Progenitor cell of endocrine pancreas (in vitro differentiated cells): ENCODE measurements around the gene FURIN. TPM values are rescaled to one million over a fixed set of nuclear protein-coding genes. Genes with fewer than 3 reads are reported as not detected.
A peak's percentile ranks its signal among the peaks of the same experiment; 100 is the strongest.

Experiments
- DNase-seq: peaks from one replicate; pipeline ENCODE4 v3.0.0; 2021; ENCODE audit warnings: low spot score; ENCODE audit not compliant: unreplicated experiment
- H3K27ac Mint-ChIP-seq: 2 replicates; pipeline ENCODE4 v1.8.0; 2021; ENCODE audit warnings: mild to moderate bottlenecking, moderate library complexity, mixed read lengths
- H3K27me3 Mint-ChIP-seq: 2 replicates; pipeline ENCODE4 v1.8.0; 2021; ENCODE audit warnings: mixed read lengths
- H3K36me3 Mint-ChIP-seq: 2 replicates; pipeline ENCODE4 v1.8.0; 2022; ENCODE audit warnings: mixed read lengths; ENCODE audit not compliant: insufficient read depth
- H3K4me1 Mint-ChIP-seq: 2 replicates; pipeline ENCODE4 v1.8.0; 2021; ENCODE audit warnings: low read depth, mixed read lengths
- H3K4me3 Mint-ChIP-seq: 2 replicates; pipeline ENCODE4 v1.8.0; 2021; ENCODE audit warnings: low read depth, mild to moderate bottlenecking, moderate library complexity, mixed read lengths
- H3K9me3 Mint-ChIP-seq: 2 replicates; pipeline ENCODE4 v1.8.0; 2021; ENCODE audit warnings: low read depth, mixed read lengths
- total RNA-seq: library from RNA; stranded (reverse); gene quantifications from 2 replicates; pipeline ENCODE4 v1.2.1, GENCODE V29; 2021
- TF ChIP-seq, protein P1 (sequence below): fragments of 200-600 bp; sonication (generic); IDR thresholded peaks from one replicate; pipeline ENCODE4 v1.5.0; 2021; ENCODE audit warnings: antibody characterized with exemption, mild to moderate bottlenecking; ENCODE audit not compliant: unreplicated experiment

The FURIN gene
- total RNA-seq, 1 donor from 2014 or later = 64.8 TPM

DNA sequence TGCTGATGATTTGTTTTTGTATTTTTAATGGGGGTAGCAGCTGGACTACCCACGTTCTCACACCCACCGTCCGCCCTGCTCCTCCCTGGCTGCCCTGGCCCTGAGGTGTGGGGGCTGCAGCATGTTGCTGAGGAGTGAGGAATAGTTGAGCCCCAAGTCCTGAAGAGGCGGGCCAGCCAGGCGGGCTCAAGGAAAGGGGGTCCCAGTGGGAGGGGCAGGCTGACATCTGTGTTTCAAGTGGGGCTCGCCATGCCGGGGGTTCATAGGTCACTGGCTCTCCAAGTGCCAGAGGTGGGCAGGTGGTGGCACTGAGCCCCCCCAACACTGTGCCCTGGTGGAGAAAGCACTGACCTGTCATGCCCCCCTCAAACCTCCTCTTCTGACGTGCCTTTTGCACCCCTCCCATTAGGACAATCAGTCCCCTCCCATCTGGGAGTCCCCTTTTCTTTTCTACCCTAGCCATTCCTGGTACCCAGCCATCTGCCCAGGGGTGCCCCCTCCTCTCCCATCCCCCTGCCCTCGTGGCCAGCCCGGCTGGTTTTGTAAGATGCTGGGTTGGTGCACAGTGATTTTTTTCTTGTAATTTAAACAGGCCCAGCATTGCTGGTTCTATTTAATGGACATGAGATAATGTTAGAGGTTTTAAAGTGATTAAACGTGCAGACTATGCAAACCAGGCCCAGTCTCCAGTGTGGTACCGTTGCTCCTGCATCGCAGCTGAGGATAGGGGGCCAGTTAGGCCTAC, 14.6 kb downstream of the FURIN start:
- TF ChIP-seq, protein P1, sequence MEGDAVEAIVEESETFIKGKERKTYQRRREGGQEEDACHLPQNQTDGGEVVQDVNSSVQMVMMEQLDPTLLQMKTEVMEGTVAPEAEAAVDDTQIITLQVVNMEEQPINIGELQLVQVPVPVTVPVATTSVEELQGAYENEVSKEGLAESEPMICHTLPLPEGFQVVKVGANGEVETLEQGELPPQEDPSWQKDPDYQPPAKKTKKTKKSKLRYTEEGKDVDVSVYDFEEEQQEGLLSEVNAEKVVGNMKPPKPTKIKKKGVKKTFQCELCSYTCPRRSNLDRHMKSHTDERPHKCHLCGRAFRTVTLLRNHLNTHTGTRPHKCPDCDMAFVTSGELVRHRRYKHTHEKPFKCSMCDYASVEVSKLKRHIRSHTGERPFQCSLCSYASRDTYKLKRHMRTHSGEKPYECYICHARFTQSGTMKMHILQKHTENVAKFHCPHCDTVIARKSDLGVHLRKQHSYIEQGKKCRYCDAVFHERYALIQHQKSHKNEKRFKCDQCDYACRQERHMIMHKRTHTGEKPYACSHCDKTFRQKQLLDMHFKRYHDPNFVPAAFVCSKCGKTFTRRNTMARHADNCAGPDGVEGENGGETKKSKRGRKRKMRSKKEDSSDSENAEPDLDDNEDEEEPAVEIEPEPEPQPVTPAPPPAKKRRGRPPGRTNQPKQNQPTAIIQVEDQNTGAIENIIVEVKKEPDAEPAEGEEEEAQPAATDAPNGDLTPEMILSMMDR = no peak
- no peak overlapping the region for H3K27ac Mint-ChIP-seq
- DNase-seq = no peak
- no peaks in the 10 kb centered on the region for H3K27me3 Mint-ChIP-seq
- H3K36me3 Mint-ChIP-seq = peaks cover 9% of the 10 kb centered on the region
- no peak overlapping the region for H3K4me3 Mint-ChIP-seq
- H3K4me1 Mint-ChIP-seq = peaks cover 4% of the 10 kb centered on the region
- no peaks in the 10 kb centered on the region for H3K9me3 Mint-ChIP-seq

DNA sequence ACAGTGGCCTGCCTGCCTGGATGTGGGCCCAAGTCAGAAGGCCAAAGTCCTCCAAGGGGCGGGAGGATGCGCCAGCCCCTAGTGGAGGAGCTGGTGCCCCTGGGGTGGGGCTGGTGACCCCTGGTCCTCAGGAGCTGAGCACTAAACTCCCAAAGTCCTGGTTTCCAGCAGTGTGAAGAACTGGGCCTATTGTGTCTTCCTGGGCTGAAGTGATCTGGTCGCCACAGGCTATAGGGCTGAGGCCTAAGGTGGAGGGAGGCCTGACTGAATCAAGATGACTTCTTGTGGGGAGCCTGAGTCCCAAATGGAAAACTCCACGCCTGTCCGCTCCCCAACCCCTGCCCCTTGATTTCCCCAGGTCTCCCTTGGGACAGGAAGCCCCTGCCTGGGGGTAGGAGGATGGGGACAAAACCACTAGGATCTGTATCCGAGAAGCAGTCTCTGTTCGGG, 15.2 kb downstream of the FURIN start:
- no peak for DNase-seq
- Mint-ChIP-seq H3K27ac (peak overlapping the region; percentile 24), H3K27me3 (no peaks in the 10 kb centered on the region), H3K4me3 (no peak overlapping the region), H3K9me3 (no peaks in the 10 kb centered on the region), H3K36me3 (peaks cover 5% of the 10 kb centered on the region), H3K4me1 (peaks cover 4% of the 10 kb centered on the region)
- TF ChIP-seq, protein P1 = no peak

DNA sequence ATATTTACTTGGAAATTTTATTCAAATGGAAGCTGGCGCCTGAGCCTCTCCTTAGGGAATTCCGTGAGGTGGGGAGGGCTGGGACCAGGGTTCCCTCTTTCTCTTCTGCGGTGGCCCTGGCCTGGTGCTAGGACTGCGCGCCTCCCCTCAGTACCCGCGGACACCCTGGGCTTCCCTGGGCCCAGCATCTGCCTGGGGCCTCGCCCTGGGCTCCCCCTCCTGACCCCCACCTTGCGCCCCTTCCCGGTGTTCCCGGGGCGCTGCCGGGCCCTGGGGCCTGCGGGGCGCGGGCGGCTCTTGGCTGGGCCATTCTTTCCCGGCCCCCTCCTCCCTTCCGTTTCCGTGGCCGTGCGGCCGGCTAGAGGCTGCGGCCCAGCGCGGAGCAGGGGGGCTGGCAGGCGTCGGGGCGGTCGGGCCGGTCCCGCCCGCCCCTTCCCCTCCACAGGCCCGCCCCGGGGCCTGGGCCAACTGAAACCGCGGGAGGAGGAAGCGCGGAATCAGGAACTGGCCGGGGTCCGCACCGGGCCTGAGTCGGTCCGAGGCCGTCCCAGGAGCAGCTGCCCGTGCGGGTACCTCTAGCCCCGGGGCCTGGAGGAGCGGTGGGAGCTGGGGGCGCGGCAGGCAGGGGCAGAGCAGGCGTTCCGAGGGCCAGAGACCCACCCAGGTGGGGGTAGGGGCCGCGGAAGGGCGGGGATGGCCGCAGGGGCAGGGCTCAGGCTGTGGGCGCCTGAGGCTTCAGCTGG, 15.8 kb downstream of the FURIN start, which contains the start of gene FES:
Gene FES, plus strand, starts transcription at position 529 of the 743 bp plus-strand sequence. CDS start 542 bp downstream, outside the sequence.
- TF ChIP-seq, protein P1 = no peak
- no peak for DNase-seq
- H3K9me3 Mint-ChIP-seq = no peaks in the 10 kb centered on the region
- peaks cover 4% of the 10 kb centered on the region for H3K4me1 Mint-ChIP-seq
- H3K4me3 Mint-ChIP-seq = peak within 1 kb of the TSS; percentile 58
- H3K27me3 Mint-ChIP-seq = no peaks in the 10 kb centered on the region
- H3K27ac Mint-ChIP-seq = peak within 1 kb of the TSS; percentile 24
- peaks cover 5% of the 10 kb centered on the region for H3K36me3 Mint-ChIP-seq

DNA sequence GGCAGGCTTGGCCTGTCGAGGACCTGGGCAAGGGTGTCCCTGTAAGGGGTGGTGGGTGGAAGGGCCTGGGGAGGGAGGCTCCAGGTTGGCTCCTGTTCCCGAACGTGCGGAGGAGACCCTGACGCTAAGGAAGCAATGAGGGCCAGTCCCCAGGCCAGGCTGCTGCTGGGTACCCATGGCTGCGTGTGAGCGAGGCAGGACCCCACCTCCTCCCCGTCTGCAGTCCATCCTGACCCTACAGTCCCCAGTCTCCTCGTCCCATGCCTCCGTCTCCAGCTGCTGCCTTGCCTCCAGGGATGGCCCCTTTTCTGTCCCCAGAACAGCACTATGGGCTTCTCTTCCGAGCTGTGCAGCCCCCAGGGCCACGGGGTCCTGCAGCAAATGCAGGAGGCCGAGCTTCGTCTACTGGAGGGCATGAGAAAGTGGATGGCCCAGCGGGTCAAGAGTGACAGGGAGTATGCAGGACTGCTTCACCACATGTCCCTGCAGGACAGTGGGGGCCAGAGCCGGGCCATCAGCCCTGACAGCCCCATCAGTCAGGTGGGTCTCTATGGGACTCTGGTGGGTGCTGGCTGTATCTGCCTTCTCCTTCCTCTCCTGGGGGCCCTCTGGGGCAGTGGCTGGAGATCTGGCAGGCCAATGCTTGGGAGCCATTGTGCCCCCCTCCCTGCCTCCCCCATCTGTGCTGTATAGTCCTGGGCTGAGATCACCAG, 16.5 kb downstream of the FURIN start:
- DNase-seq = no peak
- Mint-ChIP-seq H3K27ac (no peak overlapping the region), H3K4me3 (peak overlapping the region; percentile 58), H3K9me3 (no peaks in the 10 kb centered on the region), H3K27me3 (no peaks in the 10 kb centered on the region), H3K4me1 (peaks cover 4% of the 10 kb centered on the region), H3K36me3 (no peaks in the 10 kb centered on the region)
- TF ChIP-seq, protein P1 = no peak
